GM18498 (cell line): Measurements from ENCODE around the gene CAMTA2.
"Not testable (repeated sequence)": the region's sequence is repeated elsewhere in the genome, so short reads cannot be mapped to it uniquely, and the experiment has no call there.

ENCODE experiments used
- ATAC-seq: cut with Tn5 transposase; IDR thresholded peaks from one replicate; pipeline ENCODE4 v1.9.1; 2021; ENCODE audit warnings: mild to moderate bottlenecking, moderate library complexity; ENCODE audit not compliant: unreplicated experiment

CAMTA2 gene, protein sequence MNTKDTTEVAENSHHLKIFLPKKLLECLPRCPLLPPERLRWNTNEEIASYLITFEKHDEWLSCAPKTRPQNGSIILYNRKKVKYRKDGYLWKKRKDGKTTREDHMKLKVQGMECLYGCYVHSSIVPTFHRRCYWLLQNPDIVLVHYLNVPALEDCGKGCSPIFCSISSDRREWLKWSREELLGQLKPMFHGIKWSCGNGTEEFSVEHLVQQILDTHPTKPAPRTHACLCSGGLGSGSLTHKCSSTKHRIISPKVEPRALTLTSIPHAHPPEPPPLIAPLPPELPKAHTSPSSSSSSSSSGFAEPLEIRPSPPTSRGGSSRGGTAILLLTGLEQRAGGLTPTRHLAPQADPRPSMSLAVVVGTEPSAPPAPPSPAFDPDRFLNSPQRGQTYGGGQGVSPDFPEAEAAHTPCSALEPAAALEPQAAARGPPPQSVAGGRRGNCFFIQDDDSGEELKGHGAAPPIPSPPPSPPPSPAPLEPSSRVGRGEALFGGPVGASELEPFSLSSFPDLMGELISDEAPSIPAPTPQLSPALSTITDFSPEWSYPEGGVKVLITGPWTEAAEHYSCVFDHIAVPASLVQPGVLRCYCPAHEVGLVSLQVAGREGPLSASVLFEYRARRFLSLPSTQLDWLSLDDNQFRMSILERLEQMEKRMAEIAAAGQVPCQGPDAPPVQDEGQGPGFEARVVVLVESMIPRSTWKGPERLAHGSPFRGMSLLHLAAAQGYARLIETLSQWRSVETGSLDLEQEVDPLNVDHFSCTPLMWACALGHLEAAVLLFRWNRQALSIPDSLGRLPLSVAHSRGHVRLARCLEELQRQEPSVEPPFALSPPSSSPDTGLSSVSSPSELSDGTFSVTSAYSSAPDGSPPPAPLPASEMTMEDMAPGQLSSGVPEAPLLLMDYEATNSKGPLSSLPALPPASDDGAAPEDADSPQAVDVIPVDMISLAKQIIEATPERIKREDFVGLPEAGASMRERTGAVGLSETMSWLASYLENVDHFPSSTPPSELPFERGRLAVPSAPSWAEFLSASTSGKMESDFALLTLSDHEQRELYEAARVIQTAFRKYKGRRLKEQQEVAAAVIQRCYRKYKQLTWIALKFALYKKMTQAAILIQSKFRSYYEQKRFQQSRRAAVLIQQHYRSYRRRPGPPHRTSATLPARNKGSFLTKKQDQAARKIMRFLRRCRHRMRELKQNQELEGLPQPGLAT

DNA sequence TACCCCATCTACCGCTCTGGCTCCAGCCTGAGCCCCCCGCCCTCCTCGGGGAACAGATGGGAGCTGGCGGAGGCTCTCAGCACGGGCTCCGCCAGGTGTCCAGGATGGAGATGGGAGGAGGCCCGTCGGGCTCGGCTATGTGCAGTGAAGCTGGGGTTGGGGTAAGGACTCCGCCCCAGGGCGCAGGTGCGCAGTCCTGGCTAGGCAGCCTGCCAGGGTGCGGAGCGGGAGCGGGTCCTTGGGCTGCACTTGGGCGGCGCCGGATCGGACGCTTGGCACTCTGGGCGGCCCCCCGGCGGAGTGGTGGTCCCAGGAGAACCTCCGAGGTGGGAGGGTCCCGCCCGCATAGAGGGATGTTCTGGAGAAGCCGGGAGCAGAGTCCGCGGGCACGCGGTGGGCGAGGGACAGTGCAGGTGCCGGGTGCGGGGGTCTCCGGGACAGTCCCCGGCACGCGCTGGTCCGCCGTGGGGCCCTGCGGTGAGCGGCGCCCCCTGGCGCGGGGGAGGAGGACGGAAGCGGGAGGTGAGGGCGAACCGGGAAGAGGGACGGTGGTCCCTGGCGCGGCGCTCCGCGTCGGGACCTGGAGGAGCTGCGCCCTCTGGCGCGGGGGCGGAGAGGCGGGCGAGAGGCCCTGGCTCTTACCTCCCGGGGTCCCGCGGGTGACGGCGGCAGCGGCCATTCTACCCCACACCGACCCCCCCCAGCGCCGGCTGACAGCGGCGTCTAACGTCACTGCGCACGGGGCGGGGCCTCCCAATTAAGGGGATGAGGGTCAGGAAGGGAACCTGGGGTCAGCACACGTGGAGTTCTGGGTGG, at the start of gene CAMTA2:
TSS of gene CAMTA2 (minus strand) at position 725 of the 816 bp plus-strand sequence. CDS start 1,453 bp downstream, outside the sequence.
- peak; percentile 76 for ATAC-seq

DNA sequence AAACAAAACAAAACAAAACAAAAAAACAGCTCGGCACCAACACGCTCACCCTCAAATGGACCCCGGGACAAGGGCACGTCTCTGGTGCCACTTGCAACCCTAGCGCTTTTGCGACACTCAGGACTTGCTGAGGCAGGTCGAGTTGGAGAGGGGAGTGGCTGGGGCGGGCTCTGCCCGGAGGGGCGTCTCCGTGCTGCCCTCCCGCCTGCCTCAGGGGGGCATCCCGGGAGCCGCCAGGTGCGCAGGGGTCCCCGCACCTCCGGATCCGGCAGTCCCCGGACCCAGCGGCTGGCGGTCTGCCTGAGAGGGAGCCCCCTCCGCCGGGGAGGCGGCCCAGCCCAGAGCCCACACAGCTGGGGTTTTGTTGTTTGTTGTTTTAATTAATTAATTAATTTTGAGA, 47.8 kb upstream of the CAMTA2 start, which contains the start of gene SLC52A1:
TSS of gene SLC52A1 (minus strand) at position 112 of the 400 bp plus-strand sequence. CDS start 820 bp downstream, outside the sequence.
- ATAC-seq: no peak

DNA sequence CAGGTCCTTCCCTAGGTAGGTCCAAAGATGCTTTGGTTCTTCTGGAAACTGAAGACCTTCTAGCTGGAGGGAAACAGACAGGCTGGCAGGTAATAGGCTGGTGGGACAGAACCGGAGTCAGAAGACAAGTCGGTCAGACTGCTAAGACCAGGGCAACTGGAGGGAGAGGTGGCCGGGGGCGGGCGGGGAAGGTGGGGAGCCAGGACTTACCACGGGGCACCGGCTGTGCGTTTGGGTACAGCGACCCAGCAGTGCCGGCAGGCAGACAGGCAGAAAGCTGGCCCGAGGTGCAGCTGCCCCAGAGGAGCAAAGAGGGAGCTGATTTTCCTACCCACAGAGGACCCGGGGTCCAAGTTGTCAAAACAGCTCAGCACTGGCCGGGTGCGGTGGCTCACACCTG, 47.2 kb upstream of the CAMTA2 start:
- ATAC-seq: no peak

DNA sequence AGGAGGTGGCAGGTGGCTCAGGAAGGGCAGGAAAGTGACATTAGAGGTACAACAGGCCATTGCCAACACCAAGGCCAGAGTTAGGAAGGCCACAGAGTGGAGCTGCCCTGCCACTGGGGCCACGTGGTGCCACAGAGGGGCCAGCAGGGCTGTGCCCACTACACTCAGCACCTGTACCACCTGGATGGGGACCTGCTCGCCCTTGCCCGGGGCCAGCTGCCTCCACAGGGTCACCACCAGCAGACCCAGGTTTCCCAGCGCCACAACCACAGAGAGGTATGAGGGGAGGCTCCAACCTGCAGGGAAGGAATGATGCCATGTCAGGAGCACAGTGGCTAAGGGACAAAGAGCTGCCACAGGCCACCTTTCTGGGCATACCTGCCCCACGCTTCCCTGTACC, 46.6 kb upstream of the CAMTA2 start:
- no peak for ATAC-seq

DNA sequence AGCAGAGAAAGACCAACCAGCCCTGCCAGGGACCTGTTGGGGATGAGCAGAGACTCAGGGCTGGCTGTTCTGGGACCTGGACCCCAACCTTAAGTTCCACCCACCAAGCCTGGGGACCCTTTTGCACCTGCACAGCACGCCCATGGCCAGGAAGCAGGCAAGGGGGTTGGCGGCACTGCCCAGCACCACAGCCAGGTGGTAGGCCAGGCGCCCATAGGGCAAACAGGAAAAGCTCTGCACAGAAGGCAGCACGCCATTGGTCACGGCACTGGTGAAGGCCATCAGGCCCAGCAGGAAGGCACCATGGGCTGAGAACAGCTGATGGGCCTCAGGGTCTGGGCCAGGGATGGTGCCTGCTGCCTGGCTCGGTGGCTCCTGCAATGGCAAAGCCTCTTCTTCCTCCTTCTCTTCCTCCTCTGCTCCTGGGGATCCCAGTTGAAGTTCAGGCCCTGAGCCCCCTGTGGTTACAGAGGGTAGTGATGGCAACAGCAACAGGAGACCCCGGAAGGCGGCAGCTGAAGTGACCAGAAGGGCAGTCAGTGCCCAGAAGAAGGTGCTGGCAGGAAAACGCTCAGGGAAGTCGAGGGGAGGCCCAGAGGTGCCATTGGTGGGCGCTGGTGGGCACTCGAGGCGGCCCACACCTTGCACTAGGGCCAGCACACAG, 46.0 kb upstream of the CAMTA2 start:
- no peak for ATAC-seq

DNA sequence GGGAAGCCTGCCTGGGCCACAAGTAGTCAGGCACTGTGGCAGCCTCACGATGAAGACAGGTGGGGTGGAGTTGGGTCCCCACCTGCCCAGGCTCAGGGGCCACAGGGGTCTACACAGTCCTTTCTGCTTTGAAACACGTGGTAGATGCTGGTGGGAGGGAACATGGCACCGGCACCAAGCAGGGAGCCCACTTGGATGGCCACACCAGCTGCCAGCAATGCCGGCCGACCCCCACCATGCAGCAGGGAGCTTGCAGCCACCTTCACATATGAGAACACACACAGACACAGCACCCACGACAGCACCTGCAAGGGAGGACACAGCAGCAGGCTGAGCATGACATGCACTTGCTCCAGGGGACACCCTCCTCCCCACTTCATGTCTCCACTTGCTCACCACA, 45.4 kb upstream of the CAMTA2 start:
- ATAC-seq: no peak

DNA sequence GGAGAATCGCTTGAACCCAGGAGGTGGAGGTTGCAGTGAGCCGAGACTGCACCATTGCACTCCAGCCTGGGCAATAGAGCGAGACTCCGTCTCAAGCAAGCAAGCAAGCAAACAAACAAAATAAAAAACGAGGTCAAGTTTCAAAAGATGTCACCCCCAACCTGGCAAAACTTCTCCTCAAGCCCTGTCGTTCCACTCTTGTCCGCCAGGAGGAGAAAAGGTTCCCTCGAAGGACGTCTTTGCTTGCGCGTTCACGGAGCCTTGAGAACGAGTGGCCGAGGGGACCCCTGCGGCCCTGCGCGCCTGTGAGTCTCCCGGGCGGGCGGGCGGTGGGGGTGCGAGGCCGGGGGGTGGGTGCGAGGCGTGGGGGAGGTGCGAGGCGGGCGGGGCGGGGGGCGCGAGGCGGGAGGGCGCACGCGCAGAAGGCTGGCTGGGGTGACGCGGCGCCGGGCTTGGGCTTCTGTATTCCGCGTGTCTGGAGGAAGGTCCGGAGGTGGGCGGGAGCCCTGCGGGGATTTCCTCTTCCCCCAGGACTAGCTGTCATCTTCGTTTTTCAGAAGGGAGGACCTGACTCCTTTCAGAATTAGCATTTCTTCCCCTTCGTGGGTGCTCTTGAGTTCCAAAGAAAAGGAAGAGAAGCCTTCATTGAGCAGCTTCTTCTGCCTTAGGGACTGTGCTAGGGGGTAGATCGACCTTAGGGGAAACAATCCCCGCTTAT, 44.0 kb upstream of the CAMTA2 start:
- peak; percentile 64 for ATAC-seq

DNA sequence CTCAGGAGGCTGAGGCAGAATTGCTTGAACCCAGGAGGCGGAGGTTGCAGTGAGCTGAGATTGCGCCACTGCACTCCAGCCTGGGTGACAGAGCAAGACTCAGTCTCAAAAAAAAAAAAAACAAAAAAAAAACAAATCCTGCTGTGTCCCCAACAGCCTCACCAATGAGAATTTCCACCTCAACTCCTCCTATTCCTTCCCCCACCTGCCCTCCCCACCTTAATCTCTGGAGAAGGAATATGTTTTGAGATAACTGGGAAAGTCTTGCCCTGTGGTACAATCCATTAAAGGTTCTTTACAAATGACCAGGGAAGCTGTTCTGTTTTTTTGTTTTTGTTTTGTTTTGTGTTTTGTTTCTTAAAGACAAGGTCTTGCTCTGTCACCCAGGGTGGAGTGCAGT, 42.7 kb upstream of the CAMTA2 start:
- ATAC-seq: not testable (repeated sequence)

DNA sequence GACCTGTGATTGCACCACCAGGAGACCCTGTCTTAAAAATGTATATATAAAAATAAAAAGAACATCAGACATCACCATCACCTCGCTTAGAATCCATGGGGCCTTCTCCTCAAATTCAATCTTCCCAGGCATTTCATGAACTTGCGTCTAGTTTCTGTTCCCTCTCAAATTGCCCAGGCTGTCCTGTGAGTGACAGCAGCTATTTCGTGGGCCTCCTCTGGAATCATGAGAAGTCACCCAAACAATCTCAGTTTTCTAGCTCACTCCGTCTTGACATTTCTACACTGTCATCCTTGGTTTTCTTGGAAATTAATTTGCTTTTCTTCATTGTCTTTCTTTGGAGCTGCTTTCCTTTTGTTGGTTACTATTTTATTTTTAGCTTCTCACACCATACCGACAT, 40.4 kb upstream of the CAMTA2 start:
- no peak for ATAC-seq

DNA sequence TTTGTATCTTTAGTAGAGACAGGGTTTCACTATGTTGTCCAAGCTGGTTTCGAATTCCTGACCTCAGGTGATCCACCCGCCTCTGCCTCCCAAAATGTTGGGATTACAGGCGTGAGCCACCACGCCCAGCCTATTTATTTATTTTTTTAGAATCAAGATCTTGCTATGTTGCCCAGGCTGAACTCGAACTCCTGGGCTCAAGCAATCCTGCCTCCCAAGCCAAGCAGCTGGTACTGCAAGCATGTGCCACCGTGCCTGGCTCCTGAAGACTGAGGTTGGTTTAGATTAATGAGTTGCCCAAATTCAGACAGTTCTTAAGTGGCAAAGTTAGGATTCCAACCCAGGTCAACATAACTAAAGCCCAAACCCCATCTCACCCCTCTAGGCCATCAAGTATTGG, 39.8 kb upstream of the CAMTA2 start:
- ATAC-seq: no peak

DNA sequence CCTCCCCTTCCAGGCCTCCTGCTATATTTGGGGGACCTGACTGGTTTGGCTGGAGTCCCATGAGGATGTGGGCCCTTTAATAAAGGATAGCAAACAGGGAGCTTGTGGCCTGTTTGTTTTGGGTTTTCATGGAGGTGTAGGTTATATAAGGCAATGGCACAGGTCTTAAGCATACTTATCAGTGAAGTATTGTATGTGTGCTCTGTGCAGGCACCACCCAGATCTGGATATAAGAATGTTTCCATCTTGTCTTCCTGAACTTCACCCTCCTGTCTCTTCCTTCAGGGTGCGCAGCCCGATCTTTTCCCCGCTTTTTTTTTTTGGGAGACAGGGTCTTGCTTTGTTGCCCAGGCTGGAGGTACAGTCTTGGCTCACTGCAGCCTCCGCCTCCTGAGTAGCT, 37.1 kb upstream of the CAMTA2 start:
- ATAC-seq: no peak

DNA sequence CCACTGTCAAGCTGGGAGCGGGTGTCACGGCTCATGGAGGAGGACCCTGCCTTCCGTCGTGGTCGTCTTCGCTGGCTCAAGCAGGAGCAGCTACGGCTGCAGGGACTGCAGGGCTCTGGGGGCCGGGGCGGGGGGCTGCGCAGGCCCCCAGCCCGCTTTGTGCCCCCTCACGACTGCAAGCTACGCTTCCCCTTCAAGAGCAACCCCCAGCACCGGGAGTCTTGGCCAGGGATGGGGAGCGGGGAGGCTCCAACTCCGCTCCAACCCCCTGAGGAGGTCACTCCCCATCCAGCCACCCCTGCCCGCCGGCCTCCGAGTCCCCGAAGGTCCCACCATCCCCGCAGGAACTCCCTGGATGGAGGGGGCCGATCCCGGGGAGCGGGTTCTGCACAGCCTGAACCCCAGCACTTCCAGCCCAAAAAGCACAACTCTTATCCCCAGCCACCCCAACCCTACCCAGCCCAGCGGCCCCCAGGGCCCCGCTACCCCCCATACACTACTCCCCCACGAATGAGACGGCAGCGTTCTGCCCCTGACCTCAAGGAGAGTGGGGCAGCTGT, 36.2 kb upstream of the CAMTA2 start:
- ATAC-seq: no peak

DNA sequence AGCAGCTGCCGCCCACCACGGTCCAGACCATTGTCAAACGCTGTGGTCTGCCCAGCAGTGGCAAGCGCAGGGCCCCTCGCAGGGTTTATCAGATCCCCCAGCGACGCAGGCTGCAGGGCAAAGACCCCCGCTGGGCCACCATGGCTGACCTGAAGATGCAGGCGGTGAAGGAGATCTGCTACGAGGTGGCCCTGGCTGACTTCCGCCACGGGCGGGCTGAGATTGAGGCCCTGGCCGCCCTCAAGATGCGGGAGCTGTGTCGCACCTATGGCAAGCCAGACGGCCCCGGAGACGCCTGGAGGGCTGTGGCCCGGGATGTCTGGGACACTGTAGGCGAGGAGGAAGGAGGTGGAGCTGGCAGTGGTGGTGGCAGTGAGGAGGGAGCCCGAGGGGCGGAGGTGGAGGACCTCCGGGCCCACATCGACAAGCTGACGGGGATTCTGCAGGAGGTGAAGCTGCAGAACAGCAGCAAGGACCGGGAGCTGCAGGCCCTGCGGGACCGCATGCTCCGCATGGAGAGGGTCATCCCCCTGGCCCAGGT, 34.8 kb upstream of the CAMTA2 start:
- ATAC-seq: no peak

DNA sequence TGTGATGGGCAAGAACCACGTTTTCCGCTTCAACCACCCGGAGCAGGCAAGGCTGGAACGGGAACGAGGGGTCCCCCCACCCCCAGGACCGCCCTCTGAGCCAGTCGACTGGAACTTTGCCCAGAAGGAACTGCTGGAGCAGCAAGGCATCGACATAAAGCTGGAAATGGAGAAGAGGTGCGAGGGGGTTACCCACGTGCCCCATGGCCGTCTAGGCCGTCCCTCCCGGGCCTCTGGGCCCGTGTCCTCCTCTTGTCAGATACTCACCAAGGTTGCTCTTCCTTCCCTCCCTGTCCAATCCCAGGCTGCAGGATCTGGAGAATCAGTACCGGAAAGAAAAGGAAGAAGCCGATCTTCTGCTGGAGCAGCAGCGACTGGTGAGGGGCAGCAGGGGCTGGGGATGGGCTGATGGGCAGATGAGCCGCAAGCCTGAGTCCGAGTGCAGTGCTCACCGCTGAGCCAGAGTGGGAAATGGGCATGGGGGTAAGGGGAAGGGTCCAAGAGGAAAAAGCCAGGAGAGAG, 33.1 kb upstream of the CAMTA2 start:
- ATAC-seq: no peak

DNA sequence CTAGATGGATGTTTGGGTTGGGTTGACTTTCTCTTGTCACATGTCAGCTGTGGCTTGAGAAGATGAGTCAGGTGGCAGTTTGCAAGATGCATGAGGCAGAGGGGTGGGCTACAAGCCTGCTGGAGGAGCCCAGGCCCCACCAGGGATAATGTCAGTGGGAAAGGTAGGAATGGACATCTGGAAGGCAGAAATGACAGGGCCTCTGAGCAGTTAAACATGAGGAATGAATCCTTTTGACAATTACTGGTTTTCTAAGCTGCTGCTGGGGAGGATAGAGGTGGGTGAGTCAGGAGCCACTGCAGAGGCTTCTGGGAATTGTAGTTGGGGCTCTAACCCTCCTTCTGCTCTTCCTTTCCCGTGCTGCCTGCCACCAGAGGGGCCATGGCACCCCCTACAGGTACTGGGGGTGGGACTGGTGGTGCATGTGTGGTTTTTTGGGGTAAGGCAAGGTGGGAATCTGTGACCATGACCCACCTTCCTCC, 32.0 kb upstream of the CAMTA2 start:
- no peak for ATAC-seq

DNA sequence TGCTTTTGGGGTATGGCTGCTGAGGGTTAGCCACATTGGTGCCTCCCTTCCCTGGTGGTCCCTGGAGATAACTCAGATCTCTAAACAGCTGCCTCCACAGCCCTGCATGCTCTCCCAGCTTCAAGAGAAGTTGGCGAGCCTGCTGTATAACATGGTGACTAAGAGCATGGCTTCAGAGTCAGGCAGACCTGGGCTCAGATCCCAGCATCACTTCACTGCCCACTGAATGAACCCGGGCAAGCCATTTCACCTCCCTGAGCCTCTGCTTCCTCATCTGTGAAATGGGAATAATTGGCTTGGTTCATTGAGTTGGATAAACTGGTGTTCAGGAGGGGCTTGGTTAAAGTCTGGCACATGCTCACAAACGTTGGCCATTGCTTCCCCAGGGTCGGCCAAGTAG, 26.9 kb upstream of the CAMTA2 start:
- ATAC-seq: no peak

DNA sequence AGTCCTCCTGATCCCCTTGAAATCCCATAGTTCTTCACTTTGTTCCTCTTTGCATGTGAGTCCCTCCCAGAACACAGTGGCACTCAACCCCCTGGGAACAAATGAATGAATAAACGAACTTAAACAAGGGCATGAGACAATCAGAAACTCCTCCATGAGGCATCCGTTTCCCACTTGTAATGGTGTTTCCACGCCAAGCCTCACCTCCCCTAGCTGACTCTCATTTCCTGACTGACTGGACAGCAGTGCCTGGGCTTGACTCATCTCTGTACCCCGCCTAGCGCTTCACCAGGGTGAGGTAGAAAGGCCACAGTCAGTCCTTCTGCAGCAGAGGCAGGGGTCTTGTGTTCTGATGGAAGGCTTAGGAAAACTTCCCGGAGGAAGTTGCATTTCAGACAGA, 24.5 kb upstream of the CAMTA2 start:
- ATAC-seq: no peak

DNA sequence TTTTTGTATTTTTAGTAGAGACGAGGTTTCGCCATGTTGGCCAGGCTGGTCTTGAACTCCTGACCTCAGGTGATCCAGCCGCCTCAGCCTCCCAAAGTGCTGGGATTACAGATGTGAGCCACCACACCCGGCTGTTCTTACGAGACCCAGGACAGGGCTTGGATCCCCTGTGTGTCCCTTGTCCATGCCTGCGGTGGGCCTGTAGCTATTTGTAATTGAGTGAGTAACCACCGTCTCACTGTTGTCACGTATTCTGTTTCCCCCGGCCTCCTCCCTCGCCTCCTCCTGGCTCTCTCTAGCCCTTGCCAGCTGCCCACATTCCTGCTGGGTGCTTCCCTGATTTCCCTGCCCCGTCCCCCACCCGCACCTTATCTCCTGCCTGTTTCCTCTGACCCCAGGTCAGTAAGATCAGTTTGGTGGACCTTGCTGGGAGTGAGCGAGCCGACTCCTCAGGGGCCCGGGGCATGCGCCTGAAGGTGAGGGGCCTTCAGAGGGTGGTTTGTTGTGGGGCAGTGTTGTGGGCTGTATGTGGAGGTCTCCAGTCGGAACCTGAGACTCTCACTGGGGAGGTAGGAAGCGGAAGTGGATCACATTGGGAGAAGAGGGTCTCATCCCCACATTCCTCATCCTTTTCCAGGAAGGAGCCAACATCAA, 15.9 kb upstream of the CAMTA2 start:
- no peak for ATAC-seq
